GM12878 (cell line): ENCODE results near the gene C1QTNF9B. TPM values are rescaled to one million over a fixed set of nuclear protein-coding genes. Genes with fewer than 3 reads are reported as not detected.

Source experiments
- BACH1 ChIP-seq: fragments of 450-650 bp; IDR thresholded peaks from 2 replicates; pipeline ENCODE4 v1.6.1; 2017; ENCODE audit warnings: mild to moderate bottlenecking, borderline replicate concordance
- CREB1 ChIP-seq: IDR thresholded peaks from 2 replicates; pipeline ENCODE4 v1.6.1; 2012; ENCODE audit warnings: low read depth, mild to moderate bottlenecking, inconsistent platforms
- EED ChIP-seq: sonication (generic); IDR thresholded peaks from 2 replicates; pipeline ENCODE4 v1.6.1; 2016; ENCODE audit warnings: antibody characterized with exemption, low read depth
- FOS ChIP-seq: IDR thresholded peaks from 3 replicates; pipeline ENCODE4 v1.6.1; 2011; ENCODE audit warnings: borderline replicate concordance; ENCODE audit not compliant: insufficient read length; ENCODE audit errors: extremely low read depth
- HDAC6 ChIP-seq: fragments of 200-600 bp; sonication (generic); IDR thresholded peaks from one replicate; pipeline ENCODE4 v1.8.0; 2017; ENCODE audit warnings: antibody characterized with exemption; ENCODE audit not compliant: unreplicated experiment
- IRF4 ChIP-seq: IDR thresholded peaks from 2 replicates; pipeline ENCODE4 v1.6.1; 2011; ENCODE audit warnings: low read depth, low read length
- JUNB ChIP-seq: IDR thresholded peaks from 2 replicates; pipeline ENCODE4 v1.6.1; 2016; ENCODE audit warnings: antibody characterized with exemption, mild to moderate bottlenecking
- KLF5 ChIP-seq: fragments of 450-650 bp; IDR thresholded peaks from 2 replicates; pipeline ENCODE4 v1.6.1; 2014; ENCODE audit warnings: mild to moderate bottlenecking; ENCODE audit not compliant: partially characterized antibody
- POLR2AphosphoS5 ChIP-seq: IDR thresholded peaks from 2 replicates; pipeline ENCODE4 v1.6.1; 2011; ENCODE audit warnings: mild to moderate bottlenecking, low read length, inconsistent platforms
- RUNX3 ChIP-seq: IDR thresholded peaks from 2 replicates; pipeline ENCODE4 v1.6.1; 2012; ENCODE audit warnings: low read length, inconsistent platforms
- SMARCA5 ChIP-seq: fragments of 450-650 bp; IDR thresholded peaks from 2 replicates; pipeline ENCODE4 v1.6.1; 2017; ENCODE audit warnings: mild to moderate bottlenecking
- ZBED1 ChIP-seq: IDR thresholded peaks from 2 replicates; pipeline ENCODE4 v1.6.1; 2016; ENCODE audit warnings: borderline replicate concordance
- polyA plus RNA-seq, 11 experiments: library from polyadenylated mRNA; depleted of rRNA in 4 of 11; unstranded in 6 of 11; stranded (reverse) in 5 of 11; fragments of >200 nt; fragmentation: Nextera tagmentation in 4 of 11; fragmentation: Illumina TruSeq in 1 of 11; extraction: Ambion mirVana in 4 of 11; extraction: Trizol in 1 of 11; gene quantifications; 1 replicate in 1 of 11; 2 replicates in 10 of 11; pipeline versions ENCODE4 v1.2.1 to v1.2.3, GENCODE V29; 2011 to 2016; ENCODE audit warnings: inconsistent platforms in 2 of 11, missing spikeins in 2 of 11, low read depth in 1 of 11
- total RNA-seq, 4 experiments: library from RNA; depleted of rRNA in 3 of 4; stranded (reverse); fragments of >200 nt in 3 of 4; fragmentation: Illumina TruSeq in 1 of 4; extraction: Trizol in 1 of 4; gene quantifications; 2 replicates each; pipeline versions ENCODE4 v1.2.1 to v1.2.3, GENCODE V29; 2013 to 2021
- TF ChIP-seq, protein P1 (sequence below): IDR thresholded peaks from 2 replicates; pipeline ENCODE4 v1.6.1; 2011; ENCODE audit warnings: borderline replicate concordance, low read depth, mild to moderate bottlenecking, moderate library complexity, mixed read lengths, low read length; ENCODE audit not compliant: insufficient read depth; ENCODE audit errors: extremely low read length
- TF ChIP-seq, protein P2 (sequence below): fragments of 450-650 bp; conservative IDR thresholded peaks from 2 replicates; pipeline ENCODE4 v1.6.1; 2017; ENCODE audit warnings: mild to moderate bottlenecking, moderate library complexity
- TF ChIP-seq, protein P3 (sequence below): fragments of 150-350 bp; IDR thresholded peaks from 2 replicates; pipeline ENCODE4 v1.6.1; 2016; ENCODE audit warnings: low read depth, low read length
- TF ChIP-seq, protein P4 (sequence below): fragments of 450-650 bp; IDR thresholded peaks from 2 replicates; pipeline ENCODE4 v1.6.1; 2016; ENCODE audit warnings: mild to moderate bottlenecking, moderate library complexity, borderline replicate concordance
- TF ChIP-seq, protein P5 (sequence below): fragments of 450-650 bp; IDR thresholded peaks from 2 replicates; pipeline ENCODE4 v1.6.1; 2017; ENCODE audit warnings: borderline replicate concordance

Gene C1QTNF9B
- total and polyA plus RNA-seq, 10 of the 15 experiments (the other 5 are each of a cell fraction or from before 2014, with no cell fraction given) = 0.10 to 0.48 (median 0.32) TPM; not detected in 6

DNA sequence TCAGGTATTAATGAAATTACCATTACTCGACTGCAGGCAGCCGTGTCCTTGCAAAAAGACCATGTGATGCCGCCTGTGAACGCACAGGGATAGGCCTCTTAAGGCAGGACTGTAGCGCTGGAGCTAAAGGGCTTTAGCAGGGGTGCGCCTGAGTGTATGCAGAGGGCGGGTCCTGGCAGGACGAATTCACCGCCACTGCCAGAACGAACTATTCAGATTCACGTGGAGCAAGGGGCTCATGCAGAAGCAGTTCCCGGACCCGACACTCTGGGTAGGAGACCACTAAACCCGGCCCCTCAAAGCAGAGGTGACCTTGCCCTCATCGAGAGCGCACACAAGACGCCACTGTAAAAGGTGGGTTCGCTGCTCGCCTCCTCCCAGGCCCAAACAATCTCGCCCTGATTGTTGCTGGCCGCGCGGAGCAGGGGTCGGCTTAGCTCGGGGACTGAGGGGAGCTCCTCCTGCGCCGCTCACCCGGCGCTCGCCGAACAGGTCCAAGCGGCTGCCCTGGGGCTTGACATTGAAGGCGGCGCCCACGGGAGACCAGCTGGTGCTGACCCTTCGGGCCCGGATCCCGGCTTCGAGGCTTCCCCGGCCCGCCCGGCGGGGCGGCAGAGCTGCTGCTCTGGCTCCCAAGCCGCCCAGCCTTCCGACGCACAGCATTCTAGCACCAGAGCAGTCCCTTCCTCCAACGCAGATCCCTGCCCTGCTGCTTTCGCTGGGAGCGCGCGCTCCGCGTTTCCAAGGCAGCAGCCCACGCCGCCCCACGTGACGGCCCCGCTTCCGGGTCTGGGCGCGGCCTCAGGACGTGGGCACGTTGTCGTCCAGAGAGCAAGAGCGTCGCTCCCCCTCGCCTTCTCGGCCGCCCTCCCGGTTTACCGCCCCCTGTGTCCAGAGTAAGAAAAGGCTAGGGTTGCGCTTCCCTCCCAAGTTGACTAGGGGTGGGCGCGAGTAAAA, 8.4 kb downstream of the C1QTNF9B start, which contains the start of gene MIPEP (continued):
- TF ChIP-seq CREB1 = peak; percentile 88
- peak; percentile 72 for TF ChIP-seq POLR2AphosphoS5
- no peak for TF ChIP-seq ZBED1
- TF ChIP-seq JUNB = no peak
- TF ChIP-seq, protein P1, sequence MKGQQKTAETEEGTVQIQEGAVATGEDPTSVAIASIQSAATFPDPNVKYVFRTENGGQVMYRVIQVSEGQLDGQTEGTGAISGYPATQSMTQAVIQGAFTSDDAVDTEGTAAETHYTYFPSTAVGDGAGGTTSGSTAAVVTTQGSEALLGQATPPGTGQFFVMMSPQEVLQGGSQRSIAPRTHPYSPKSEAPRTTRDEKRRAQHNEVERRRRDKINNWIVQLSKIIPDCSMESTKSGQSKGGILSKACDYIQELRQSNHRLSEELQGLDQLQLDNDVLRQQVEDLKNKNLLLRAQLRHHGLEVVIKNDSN = peak; percentile 100
- TF ChIP-seq, protein P2, sequence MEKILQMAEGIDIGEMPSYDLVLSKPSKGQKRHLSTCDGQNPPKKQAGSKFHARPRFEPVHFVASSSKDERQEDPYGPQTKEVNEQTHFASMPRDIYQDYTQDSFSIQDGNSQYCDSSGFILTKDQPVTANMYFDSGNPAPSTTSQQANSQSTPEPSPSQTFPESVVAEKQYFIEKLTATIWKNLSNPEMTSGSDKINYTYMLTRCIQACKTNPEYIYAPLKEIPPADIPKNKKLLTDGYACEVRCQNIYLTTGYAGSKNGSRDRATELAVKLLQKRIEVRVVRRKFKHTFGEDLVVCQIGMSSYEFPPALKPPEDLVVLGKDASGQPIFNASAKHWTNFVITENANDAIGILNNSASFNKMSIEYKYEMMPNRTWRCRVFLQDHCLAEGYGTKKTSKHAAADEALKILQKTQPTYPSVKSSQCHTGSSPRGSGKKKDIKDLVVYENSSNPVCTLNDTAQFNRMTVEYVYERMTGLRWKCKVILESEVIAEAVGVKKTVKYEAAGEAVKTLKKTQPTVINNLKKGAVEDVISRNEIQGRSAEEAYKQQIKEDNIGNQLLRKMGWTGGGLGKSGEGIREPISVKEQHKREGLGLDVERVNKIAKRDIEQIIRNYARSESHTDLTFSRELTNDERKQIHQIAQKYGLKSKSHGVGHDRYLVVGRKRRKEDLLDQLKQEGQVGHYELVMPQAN = peak; percentile 99
- TF ChIP-seq SMARCA5 = peak; percentile 75
- no peak for TF ChIP-seq FOS
- TF ChIP-seq, protein P3, sequence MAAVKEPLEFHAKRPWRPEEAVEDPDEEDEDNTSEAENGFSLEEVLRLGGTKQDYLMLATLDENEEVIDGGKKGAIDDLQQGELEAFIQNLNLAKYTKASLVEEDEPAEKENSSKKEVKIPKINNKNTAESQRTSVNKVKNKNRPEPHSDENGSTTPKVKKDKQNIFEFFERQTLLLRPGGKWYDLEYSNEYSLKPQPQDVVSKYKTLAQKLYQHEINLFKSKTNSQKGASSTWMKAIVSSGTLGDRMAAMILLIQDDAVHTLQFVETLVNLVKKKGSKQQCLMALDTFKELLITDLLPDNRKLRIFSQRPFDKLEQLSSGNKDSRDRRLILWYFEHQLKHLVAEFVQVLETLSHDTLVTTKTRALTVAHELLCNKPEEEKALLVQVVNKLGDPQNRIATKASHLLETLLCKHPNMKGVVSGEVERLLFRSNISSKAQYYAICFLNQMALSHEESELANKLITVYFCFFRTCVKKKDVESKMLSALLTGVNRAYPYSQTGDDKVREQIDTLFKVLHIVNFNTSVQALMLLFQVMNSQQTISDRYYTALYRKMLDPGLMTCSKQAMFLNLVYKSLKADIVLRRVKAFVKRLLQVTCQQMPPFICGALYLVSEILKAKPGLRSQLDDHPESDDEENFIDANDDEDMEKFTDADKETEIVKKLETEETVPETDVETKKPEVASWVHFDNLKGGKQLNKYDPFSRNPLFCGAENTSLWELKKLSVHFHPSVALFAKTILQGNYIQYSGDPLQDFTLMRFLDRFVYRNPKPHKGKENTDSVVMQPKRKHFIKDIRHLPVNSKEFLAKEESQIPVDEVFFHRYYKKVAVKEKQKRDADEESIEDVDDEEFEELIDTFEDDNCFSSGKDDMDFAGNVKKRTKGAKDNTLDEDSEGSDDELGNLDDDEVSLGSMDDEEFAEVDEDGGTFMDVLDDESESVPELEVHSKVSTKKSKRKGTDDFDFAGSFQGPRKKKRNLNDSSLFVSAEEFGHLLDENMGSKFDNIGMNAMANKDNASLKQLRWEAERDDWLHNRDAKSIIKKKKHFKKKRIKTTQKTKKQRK = no peak
- no peak for TF ChIP-seq IRF4
- no peak for TF ChIP-seq HDAC6
- peak; percentile 35; the same call in 1 of the 2 replicates for TF ChIP-seq BACH1
- TF ChIP-seq, protein P4, sequence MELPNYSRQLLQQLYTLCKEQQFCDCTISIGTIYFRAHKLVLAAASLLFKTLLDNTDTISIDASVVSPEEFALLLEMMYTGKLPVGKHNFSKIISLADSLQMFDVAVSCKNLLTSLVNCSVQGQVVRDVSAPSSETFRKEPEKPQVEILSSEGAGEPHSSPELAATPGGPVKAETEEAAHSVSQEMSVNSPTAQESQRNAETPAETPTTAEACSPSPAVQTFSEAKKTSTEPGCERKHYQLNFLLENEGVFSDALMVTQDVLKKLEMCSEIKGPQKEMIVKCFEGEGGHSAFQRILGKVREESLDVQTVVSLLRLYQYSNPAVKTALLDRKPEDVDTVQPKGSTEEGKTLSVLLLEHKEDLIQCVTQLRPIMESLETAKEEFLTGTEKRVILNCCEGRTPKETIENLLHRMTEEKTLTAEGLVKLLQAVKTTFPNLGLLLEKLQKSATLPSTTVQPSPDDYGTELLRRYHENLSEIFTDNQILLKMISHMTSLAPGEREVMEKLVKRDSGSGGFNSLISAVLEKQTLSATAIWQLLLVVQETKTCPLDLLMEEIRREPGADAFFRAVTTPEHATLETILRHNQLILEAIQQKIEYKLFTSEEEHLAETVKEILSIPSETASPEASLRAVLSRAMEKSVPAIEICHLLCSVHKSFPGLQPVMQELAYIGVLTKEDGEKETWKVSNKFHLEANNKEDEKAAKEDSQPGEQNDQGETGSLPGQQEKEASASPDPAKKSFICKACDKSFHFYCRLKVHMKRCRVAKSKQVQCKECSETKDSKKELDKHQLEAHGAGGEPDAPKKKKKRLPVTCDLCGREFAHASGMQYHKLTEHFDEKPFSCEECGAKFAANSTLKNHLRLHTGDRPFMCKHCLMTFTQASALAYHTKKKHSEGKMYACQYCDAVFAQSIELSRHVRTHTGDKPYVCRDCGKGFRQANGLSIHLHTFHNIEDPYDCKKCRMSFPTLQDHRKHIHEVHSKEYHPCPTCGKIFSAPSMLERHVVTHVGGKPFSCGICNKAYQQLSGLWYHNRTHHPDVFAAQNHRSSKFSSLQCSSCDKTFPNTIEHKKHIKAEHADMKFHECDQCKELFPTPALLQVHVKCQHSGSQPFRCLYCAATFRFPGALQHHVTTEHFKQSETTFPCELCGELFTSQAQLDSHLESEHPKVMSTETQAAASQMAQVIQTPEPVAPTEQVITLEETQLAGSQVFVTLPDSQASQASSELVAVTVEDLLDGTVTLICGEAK = peak; percentile 61; the same call in 1 of the 2 replicates
- TF ChIP-seq, protein P5, sequence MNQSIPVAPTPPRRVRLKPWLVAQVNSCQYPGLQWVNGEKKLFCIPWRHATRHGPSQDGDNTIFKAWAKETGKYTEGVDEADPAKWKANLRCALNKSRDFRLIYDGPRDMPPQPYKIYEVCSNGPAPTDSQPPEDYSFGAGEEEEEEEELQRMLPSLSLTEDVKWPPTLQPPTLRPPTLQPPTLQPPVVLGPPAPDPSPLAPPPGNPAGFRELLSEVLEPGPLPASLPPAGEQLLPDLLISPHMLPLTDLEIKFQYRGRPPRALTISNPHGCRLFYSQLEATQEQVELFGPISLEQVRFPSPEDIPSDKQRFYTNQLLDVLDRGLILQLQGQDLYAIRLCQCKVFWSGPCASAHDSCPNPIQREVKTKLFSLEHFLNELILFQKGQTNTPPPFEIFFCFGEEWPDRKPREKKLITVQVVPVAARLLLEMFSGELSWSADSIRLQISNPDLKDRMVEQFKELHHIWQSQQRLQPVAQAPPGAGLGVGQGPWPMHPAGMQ = no peak
- peak; percentile 94 for TF ChIP-seq RUNX3
- peak; percentile 88 for TF ChIP-seq KLF5
- no peak for TF ChIP-seq EED
